NT2/D1 (cell line): ENCODE data around the gene KRT80.

Source experiments
- YY1 ChIP-seq: IDR thresholded peaks from 2 replicates; pipeline ENCODE4 v1.6.1; 2011; ENCODE audit not compliant: insufficient read length, insufficient read depth
- ZNF274 ChIP-seq: IDR thresholded peaks from 2 replicates; pipeline ENCODE4 v1.6.1; 2011; ENCODE audit warnings: mild to moderate bottlenecking, low read depth, low read length

DNA sequence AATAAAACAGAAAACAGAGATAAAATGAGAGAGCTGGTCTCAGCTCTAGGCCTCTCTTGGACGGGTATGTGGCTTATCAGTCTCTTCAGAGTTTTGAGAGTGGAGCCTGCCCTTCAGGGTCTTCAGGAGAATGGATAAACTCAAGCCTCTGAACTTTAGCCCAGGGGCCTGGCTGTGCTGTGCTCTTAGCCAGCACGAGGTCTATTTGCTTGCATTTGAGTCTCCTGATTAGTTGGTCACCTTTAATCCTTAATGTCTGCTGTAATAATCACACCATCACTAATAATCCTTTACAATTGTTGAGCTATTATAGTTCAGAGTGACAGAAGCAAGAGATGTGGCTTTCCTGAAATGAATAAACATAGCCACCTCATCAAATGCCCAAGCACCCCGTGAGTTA lies 24.3 kb downstream of the KRT80 start:
- TF ChIP-seq ZNF274 (no peak), YY1 (no peak)
